Fibroblast of skin of right biceps (primary cell): ENCODE measurements around the gene IL1B.
A peak's percentile ranks its signal among the peaks of the same experiment; 100 is the strongest.

Experiments used
- DNase-seq: peaks from one replicate; pipeline ENCODE4 v3.0.0-alpha.2; 2013

The IL1B gene

GRCh38 chr2:112829101-112829960 is 7.2 kb downstream of the IL1B start:
- DNase-seq, result no peak

GRCh38 chr2:112828251-112828691 is 8.3 kb downstream of the IL1B start:
- DNase-seq, result no peak

DNA sequence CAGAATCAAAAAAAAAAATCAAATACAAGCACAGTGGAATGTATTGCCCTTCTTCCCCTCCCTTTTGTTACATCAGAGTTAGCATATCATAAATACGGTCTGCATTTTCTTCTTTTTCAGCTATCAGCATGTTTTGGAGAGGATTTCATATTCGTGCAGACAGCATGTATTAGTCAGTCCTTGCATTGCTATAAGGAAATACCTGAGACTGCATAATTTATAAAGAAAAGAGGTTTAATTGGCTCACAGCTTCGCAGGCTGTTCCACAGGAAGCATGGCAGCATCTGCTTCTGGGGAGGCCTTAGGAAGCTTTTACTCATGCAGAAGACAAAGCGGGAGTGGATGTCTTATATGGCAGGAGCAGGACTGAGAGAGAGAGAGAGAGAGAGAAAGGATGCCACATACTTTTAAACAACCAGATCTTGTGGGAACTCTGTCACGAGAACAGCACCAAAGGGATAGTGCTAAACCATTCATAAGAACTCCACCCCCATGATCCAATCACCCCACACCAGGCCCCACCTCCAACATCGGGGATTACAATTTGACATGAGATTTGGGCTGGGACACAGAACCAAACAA is 8.9 kb downstream of the IL1B start:
- DNase-seq, result peak; percentile 55

DNA sequence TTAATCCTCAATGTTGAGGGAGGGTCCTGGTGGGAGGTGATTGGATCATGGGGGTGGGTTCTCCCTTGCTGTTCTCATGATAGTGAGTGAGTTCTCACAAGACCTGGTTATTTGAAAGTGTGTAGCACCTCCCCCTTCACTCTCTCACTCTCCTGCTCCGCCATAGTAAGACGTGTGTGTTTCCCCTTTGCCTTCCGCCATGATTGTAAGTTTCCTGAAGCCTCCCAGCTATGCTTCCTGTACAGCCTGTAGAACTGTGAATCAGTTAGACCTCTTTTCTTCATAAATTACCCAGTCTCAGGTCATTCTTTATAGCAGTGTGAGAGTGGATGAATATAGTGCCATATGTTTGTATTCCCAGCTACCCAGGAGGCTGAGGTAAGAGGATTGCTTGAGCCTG is 9.6 kb downstream of the IL1B start:
- DNase-seq, result no peak

GRCh38 chr2:112825706-112826105 is 10.9 kb downstream of the IL1B start:
- no peak for DNase-seq

DNA sequence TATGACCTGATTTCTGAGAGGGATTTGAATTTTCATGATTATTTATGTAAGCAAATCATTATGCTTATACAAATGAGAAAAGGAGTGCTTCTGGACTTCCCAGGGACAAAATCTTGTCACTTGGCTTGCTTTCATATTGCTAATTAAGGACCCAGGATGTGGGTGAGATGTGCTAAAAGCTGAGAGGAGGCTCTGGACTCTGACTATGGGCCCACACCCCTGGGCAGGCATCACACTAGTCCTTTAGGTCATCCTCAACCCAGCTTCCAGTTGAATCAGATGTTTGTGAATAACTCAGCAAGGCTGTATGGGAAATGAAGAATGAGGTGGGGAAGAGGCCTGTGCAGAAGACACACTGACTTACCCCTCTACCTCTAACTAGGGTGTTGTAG is 11.9 kb downstream of the IL1B start:
- no peak for DNase-seq

DNA sequence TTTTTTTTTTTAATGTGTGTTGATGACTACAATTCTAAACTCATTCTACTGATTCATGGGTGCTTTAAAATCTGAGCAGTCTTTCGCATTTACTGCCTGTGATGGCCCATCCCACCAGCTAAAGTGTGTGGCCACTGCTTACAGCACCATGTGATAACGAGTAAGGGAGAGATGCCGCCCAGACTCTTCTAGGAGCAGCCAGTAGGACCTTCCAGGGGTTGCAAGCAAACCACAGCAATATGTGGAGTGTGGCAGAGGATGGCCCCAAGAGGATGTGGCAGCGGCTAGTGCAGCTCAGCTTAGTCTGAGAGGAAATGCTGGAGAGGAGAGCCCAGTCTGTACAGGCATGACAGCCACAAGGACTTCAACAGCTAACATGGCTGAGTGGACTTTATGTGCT is 14.9 kb downstream of the IL1B start:
- no peak for DNase-seq

GRCh38 chr2:112821142-112821541 is 15.4 kb downstream of the IL1B start:
- no peak for DNase-seq

DNA sequence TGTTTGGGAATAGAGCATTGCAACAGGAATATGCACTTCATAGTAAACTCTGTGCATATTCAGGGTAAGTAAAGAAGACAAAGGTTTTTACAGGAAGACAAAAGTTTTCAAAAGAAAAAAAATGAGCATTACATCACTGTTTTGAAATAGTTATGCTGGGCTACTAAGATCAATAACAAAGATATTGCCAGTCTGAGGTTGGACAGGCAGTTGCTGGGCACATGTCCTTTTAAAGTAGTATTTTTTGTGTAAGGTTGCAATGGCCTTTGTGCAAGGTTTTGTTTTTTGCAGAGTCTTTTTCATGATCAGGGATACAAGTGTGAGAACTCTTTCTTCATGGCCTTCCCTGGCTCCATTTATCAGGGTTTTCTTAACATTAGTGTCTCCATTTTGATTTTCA is 16.2 kb downstream of the IL1B start:
- DNase-seq, result no peak

GRCh38 chr2:112819081-112819480 is 17.5 kb downstream of the IL1B start:
- DNase-seq, result no peak

DNA sequence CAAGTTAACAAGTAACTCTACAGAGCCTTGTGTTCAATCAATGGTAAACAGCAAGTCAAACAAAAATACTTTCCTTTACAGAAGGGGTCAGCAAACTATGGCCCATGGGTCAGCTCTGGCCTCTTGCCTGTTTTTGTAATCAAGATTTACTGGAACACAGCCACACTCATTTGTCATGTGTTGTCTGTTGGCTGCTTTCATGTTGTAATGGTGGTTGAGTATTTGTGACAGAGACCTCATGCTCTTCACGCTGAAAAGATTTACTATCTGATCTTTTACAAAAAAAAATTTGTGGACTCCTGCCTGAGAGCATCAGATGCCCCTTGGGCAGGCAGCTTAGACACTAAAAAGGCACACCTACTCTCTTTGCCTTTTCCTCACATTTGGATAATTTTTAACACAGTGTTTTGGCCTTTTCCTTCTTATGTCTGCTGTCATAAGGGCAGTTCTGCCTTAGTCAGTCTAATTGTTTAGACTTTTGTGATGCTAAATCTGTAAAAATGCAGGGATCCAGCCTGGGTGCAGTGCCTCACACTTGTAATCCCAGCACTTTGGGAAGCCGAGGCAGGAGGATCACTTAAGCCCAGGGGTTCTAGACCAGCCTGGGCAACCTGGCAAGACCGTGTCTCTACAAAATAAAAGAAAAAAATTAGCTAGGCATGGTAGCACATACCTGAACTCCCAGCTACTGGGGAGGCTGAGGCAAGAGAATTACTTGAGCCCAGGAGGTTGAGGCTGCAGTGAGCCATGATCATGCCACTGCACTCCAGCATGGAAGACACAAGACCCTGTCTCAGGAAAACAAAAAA is 18.3 kb downstream of the IL1B start:
- no peak for DNase-seq

DNA sequence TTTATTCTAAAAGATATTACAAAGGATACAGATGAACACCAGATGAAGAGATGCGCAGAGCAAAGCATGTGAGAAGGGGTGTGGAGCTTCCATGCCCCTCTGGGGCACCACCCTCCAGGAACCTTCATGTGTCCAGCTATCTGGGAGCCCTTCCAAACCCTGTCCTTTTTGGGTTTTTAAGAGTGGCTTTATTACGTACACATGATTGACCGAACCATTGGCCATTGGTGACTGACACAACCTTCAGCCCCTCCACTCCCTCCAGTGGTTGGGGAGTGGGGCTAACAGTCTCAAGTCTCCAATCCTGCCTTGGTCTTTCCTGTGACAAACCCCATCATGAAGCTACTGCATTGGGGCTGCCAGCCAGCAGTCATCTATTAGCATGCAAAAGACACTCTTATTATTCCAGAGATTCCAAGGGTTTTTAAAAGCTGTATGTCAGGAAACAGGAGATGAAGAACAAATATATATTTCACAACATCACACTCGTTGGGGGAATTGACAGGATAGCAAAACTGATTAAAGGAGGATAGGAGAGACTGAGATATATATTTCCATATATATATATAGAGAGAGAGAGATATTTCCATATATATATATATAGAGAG is 19.4 kb downstream of the IL1B start:
- DNase-seq, result no peak

GRCh38 chr2:112814278-112814677 is 22.3 kb downstream of the IL1B start:
- DNase-seq, result peak; percentile 60

- DNase-seq, result no peak
Measured at GRCh38 chr2:112813280-112813966, 23.2 kb downstream of the IL1B start.

- DNase-seq, result peak; percentile 93
Measured at GRCh38 chr2:112812318-112813267, 24.0 kb downstream of the IL1B start.

GRCh38 chr2:112811841-112812306 is 24.7 kb downstream of the IL1B start:
- DNase-seq, result peak; percentile 96

DNA sequence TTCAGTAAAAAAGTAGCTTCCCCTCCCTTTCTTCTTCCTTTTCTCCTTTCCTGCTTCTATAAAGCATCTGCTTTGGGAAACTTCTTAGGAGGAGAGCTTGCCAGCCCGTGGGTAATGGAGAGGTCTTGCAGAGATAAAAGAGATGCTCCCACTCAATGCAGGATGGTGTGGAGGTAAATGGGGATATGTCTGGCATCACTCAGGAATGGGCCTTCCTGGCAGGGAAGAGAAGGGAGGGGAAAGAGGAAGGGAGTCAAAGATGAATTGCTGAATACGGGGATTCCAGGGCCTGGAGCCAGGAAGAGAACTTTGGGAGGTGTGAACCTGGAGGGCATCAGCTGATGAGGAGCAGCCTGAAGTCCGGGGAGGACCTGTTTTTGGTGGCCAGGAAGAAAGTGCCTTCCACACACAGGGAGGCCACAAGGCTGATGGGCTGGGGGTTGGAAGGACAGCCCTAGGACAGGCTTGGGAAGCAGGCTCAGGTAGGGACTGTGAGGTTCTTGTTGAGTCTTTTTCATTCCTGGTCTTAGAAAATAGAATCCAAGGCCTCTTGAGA is 25.2 kb downstream of the IL1B start:
- no peak for DNase-seq

DNA sequence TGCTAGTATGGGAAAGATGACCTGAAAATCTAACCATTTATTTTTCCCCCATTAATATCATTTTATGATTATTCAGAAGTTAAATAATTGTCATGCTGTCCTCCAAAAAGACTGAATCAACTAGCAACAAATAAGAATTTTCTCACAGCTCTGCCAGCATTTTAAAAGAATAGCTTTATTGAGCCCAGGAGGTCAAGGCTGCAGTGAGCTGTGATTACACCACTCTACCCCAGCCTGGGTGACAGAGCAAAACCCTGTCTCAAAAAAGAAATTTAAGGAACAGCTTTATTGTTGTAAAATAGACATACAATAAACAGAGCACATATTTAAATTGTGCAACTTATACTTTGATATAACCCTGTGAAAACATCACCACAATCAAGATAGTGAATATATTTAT is 27.5 kb downstream of the IL1B start:
- no peak for DNase-seq

GRCh38 chr2:112807233-112807807 is 29.3 kb downstream of the IL1B start:
- no peak for DNase-seq

GRCh38 chr2:112805542-112805941 is 31.0 kb downstream of the IL1B start:
- DNase-seq, result no peak
